Neural crest cell (in vitro differentiated cells): ENCODE results near the gene GRK4. TPM values are rescaled to one million over a fixed set of nuclear protein-coding genes. Genes with fewer than 3 reads are reported as not detected.
A peak's percentile ranks its signal among the peaks of the same experiment; 100 is the strongest.

Experiments
- DNase-seq: peaks from one replicate; pipeline ENCODE4 v3.0.0; 2021; ENCODE audit warnings: low read depth, mixed read lengths, low spot score
- H3K27ac Mint-ChIP-seq: one replicate; pipeline ENCODE4 v1.8.0; 2021; ENCODE audit warnings: mild to moderate bottlenecking, mixed read lengths; ENCODE audit not compliant: unreplicated experiment
- H3K27me3 Mint-ChIP-seq: 2 replicates; pipeline ENCODE4 v1.8.0; 2021; ENCODE audit warnings: low read depth, mild to moderate bottlenecking, mixed read lengths
- H3K36me3 Mint-ChIP-seq: 2 replicates; pipeline ENCODE4 v1.8.0; 2021; ENCODE audit warnings: low read depth, mild to moderate bottlenecking, mixed read lengths
- H3K4me1 Mint-ChIP-seq: 2 replicates; pipeline ENCODE4 v1.8.0; 2021; ENCODE audit warnings: mixed read lengths
- H3K4me3 Mint-ChIP-seq: one replicate; pipeline ENCODE4 v1.8.0; 2021; ENCODE audit warnings: mild to moderate bottlenecking, mixed read lengths
- H3K9me3 Mint-ChIP-seq: 2 replicates; pipeline ENCODE4 v1.8.0; 2021; ENCODE audit warnings: mixed read lengths
- total RNA-seq: library from RNA; stranded (reverse); gene quantifications from 2 replicates; pipeline ENCODE4 v1.2.1, GENCODE V29; 2021
- TF ChIP-seq, protein P1 (sequence below): fragments of 200-600 bp; sonication (generic); conservative IDR thresholded peaks from 2 replicates; pipeline ENCODE4 v1.5.0; 2021; ENCODE audit warnings: antibody characterized with exemption, mild to moderate bottlenecking

The GRK4 gene
- total RNA-seq, 1 donor from 2014 or later, result 8.9 TPM

DNA sequence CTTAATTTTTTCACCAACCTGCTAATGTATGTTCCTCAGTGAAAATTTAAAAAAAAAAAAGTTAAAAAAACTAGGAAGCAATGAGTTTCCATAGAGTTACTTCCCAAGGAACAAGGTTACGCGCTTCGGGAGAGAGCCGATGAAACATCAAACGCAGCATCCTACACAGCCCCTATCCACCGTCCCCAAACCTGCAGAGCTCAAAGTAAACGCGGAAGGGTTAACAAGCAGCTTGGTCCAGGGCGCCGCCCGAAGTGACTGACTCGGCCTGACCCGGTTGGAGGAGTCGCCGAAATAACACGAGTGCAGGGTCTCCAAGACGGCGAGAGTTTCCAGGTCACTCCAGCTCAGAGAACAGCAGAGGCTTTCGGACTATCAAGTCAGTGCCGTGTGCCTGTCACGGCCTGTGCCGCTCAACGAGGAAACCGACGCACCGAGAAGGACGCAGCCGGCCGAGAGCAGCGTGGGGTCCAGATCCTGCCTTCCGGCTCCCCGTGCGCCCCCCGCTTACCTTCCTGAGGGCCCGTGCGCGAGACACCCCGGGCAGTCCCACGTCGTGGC lies 677 bp upstream of the GRK4 start:
- Mint-ChIP-seq H3K27me3 (no peaks in the 10 kb centered on the region), H3K36me3 (peaks cover 3% of the 10 kb centered on the region), H3K4me3 (peak overlapping the region; percentile 86), H3K27ac (peak overlapping the region; percentile 97), H3K9me3 (no peaks in the 10 kb centered on the region), H3K4me1 (peaks cover 37% of the 10 kb centered on the region)
- TF ChIP-seq, protein P1, sequence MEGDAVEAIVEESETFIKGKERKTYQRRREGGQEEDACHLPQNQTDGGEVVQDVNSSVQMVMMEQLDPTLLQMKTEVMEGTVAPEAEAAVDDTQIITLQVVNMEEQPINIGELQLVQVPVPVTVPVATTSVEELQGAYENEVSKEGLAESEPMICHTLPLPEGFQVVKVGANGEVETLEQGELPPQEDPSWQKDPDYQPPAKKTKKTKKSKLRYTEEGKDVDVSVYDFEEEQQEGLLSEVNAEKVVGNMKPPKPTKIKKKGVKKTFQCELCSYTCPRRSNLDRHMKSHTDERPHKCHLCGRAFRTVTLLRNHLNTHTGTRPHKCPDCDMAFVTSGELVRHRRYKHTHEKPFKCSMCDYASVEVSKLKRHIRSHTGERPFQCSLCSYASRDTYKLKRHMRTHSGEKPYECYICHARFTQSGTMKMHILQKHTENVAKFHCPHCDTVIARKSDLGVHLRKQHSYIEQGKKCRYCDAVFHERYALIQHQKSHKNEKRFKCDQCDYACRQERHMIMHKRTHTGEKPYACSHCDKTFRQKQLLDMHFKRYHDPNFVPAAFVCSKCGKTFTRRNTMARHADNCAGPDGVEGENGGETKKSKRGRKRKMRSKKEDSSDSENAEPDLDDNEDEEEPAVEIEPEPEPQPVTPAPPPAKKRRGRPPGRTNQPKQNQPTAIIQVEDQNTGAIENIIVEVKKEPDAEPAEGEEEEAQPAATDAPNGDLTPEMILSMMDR, result no peak
- peak; percentile 47 for DNase-seq

DNA sequence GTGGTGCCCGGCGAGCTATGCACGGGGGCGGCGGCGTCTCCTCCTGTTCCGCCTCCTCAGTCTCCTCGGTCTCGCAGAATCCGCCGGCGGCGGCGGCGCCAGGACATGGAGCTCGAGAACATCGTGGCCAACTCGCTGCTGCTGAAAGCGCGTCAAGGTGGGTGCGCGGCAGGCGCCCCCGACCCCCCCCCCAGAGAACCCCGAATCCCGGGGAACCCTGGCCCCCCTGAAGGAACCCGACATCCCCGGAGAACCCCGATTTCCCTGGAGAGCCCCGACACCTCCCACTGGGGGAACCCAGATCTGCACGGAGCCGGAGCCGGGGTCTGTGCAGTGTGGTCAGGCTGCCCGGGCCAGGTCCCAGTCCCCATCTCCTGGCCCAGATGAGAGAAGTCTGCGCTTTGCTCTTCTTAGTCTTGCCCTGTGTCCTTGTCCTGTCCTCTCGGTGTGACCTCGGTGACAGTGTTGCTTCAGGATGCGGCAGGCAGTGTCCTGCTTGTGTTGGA lies 648 bp downstream of the GRK4 start:
- Mint-ChIP-seq H3K36me3 (no peaks in the 10 kb centered on the region), H3K9me3 (no peaks in the 10 kb centered on the region), H3K27ac (no peak overlapping the region), H3K27me3 (no peaks in the 10 kb centered on the region), H3K4me1 (peaks cover 30% of the 10 kb centered on the region), H3K4me3 (peak overlapping the region; percentile 86)
- no peak for DNase-seq
- TF ChIP-seq, protein P1, result no peak

DNA sequence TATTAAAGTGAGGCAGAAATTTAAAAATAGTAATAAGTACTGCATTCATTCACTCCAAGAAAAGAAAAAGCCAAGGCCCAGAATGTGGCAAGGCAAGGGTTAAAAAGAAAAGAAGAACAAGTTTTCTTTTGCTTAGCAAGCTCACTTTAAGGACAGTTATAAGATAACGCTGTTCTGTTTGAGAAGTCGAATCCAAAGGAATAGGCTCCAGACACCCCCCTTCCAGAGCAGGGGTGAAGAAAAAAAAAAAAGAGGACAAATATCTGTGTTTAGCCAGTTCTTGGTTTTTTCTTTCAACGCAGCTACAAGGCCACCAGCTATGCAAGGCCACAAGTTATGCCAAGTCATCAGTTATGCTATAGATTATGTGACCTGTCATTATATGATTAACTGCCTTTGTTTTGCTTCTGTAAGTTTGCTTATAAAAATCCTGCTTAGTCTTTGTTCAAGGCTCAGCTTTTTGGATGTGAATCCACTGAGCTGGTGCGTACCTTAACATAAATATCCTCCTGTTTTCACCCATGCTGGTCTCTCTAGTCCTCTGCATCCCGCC lies 1.4 kb downstream of the GRK4 start:
- no peak for DNase-seq
- Mint-ChIP-seq H3K36me3 (no peaks in the 10 kb centered on the region), H3K9me3 (no peaks in the 10 kb centered on the region), H3K27me3 (no peaks in the 10 kb centered on the region), H3K4me1 (peaks cover 26% of the 10 kb centered on the region), H3K27ac (no peak overlapping the region), H3K4me3 (peak overlapping the region; percentile 86)
- TF ChIP-seq, protein P1, result no peak

DNA sequence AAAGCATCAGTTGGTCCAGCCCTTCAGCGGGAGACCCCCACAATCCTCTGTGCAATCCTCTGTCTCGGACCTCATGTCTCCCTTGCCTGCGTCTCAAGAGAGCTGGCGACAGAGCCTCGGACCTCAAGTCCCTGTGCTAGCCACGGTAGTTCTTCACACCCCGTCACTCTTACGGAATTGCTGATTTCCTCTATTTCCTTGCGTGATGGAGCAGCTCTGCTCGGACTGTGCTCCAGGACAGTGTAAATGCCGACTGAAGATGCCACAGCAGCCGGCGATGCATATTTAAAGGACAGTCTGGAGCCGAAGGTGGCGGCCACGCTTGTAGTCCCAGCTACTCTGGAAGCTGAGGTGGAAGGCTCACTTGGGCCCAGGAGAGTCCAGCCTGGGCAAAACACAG lies 1.9 kb downstream of the GRK4 start:
- Mint-ChIP-seq H3K4me3 (peak overlapping the region; percentile 86), H3K36me3 (no peaks in the 10 kb centered on the region), H3K27ac (no peak overlapping the region), H3K9me3 (no peaks in the 10 kb centered on the region), H3K27me3 (no peaks in the 10 kb centered on the region), H3K4me1 (peaks cover 24% of the 10 kb centered on the region)
- DNase-seq, result no peak
- TF ChIP-seq, protein P1, result no peak

DNA sequence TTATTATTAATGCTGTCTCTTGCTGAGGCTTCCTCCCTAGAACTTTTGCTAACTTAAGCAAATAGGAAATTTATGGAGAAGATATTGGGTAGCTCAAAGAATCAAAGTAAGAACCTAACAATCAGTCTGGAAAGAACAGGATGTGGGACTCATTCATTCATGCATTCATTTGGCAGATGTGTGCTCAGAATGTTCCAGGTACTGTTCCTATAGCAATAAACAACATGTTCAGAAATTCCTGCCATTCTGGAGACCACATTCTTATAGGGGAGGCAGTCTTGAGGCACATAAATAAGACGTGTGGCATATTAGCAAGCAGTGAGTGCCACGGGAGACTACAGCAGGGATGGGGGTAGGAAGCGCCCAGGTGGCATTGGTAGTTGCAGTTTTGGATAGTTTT lies 5.0 kb downstream of the GRK4 start:
- Mint-ChIP-seq H3K4me3 (peak overlapping the region; percentile 72), H3K4me1 (peaks cover 10% of the 10 kb centered on the region), H3K27ac (no peak overlapping the region), H3K27me3 (no peaks in the 10 kb centered on the region), H3K9me3 (no peaks in the 10 kb centered on the region), H3K36me3 (no peaks in the 10 kb centered on the region)
- no peak for DNase-seq
- TF ChIP-seq, protein P1, result no peak
